Activated CD4-positive, alpha-beta T cell treated with anti-CD3 and anti-CD28 coated beads, Interleukin-10, Interleukin-2, amounts not matched to agents 100 ng/mL and 50 ng/mL, durations not matched to agents 16 hours and 8 hours (primary cell): ENCODE data around the gene DSCAM.

ENCODE experiments used
- DNase-seq: peaks from one replicate; pipeline ENCODE4 v3.0.0-alpha.2; 2020

DSCAM gene

DNA sequence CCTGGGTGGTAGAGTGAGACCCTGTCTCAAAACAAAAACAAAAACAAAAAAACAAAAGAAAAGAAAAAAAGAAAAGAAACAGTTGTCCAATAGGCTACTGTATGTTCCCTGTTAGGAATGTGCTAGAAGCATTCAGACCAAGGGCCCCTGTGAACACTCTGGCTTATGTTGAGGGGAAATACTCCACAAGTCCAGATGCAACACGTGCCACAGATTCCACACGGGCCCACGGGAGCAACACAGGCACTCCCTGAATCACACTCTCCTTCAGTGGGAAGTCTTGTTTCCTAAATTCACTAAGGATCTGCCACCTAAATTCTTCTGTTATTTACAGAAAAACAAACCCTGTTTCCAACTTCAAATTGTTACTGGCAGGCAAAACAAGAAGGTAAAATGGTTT, 688.6 kb downstream of the DSCAM start:
- DNase-seq = no peak

DNA sequence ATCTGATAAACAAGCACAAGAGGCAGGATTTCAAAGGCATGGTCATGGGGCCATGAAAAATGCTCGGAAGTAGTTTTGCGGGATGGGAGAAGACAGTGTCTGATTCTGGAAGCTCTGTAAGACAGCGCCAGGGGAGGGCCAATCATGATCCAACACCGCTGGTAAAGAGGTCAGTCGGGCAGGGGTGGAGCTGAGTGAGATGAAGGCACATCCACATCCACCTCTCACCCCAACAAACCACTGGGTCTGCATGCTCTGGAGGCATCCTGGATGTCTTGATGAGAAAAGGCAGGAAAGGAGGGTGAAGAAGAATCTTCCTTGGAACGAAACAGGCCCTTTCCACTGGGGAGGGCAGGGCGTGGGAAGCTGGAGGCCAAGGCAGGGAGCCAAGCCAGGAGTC, 691.4 kb downstream of the DSCAM start:
- DNase-seq = no peak

DNA sequence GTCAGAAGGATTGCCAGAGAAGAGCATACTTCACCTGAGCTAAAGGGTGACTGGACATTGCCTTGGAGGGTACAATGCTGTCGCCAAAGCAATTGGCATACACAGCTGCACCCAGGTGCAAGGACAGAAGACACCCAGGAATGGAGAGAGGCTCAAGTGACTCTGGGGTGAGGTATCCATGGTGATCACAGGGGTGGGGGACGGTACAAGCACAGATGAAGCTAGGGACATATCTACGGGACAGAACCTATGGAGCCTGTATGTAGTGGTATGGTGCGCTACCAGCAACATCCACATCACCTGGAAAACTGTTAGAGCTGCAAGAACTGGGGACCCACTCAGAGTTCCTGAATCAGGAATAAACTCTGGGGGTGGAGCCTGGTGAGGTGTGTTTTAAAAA, 693.6 kb downstream of the DSCAM start:
- DNase-seq = no peak

DNA sequence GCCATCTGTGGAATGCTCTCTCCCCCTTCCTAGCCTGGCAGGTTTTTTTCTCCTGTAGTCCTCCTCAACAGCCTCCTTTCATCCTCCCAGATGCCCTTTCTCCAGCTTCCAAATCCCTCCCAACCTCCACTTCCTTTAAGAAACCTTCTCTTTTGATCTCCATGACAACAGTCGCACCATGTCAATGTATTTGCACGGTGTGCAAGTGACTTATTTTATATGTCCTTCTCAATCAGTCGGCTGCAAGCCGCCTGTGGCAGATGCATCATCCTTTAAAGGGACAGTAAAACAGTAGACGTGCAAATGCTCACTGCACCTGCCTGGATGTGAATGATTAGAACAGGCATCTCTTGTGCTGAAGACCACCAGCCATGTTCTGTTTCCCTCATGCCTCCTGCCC, 694.5 kb downstream of the DSCAM start:
- DNase-seq = no peak

DNA sequence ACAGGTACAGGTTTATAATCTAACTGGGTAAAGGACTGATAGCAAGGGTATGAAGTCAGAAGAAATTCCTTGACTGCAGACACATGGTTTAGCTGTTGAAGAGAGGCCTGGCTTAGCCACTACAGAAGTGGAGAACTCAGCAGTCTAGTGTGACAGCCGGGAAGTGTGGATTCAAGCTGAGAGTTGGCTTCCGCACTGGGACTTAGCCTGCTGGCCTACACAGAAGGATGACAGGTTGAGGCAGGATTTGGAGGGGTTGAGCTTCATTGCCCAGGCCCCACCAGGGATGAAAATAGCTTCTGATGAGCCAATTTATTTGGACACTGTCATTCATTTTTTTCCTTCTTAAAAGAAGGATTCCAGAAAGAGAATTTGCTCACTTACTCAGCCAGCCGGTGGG, 695.3 kb downstream of the DSCAM start:
- DNase-seq = no peak

DNA sequence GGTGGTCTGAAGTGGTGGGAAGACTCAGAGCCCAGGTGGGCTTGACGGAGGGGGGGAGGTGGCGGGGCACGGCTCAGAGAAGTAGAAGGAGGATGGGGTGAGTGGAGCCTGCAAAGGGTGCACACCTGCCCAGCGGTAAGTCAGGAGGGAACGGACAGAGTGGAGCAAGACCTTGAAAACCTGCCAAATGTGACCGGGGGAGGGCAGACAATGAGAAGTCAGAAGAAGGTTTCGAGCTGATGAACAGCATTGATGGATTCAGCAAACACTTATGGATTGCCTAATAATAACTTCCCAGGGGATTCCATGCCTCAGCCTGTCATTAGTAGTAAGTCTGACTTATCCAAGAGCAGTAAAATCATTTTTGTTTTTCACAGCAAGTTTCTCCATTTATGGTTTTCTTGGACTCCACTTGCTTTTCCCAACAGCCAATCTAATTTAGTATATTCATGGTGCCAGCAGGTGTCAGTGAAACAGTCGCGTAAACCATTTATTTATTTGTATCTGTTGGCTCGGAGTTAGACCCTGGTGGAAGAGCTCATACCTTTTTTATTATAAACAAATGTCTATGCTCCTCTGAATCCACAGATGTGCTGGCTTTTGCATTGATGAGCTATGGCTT, 700.6 kb downstream of the DSCAM start:
- DNase-seq = no peak

DNA sequence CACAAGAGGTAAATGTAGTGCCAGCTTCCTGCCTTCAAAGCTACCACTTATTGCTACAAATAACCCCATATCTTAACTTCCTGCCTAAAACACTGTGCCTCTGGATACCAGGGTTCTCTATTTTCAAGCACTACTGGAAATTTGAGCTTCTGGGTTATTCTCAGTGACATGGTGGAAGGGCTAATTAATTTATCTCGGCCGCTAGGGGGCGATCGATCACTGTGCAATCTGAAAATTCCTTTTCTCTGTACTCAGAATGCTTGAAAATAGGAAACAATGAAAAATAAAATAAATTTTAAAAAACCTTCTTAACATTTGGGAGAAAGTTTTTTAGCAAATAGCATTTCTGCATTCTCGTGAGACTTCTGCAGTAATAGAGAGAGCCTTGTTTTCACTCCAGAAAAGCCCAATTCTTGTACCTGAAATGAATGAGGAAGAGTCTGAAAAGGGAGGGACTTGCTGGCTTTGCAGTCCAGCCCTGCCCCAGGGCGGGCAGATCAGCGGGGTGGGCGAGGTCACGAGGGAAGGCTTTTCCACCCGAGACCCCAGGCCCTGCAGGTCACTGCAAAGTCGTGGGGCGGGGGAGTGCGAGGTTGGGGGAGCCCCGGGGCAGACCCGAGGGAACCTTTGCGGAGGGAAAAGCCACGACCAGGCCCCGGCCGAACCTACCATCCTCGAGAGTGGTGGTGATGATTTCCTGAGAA, 703.0 kb downstream of the DSCAM start:
- DNase-seq = peak; percentile 46

DNA sequence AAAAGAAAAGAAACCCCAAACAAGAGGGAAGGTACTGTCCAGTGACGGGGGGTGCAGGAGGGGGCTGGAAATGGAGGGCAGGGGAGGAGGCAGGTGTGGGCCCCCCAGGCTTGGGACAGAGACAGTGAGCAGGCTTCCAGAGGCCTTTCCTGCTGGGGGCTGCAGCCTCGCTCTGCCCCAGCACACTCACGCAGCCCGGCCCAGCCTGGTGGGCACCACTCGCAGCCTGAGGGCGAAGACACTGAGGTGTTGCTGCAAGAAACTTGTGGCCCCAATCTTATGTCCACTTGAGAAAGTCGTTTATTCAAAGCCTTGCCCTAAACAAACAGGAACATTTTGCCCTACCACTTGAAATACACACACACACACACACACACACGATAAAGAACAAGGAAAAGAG, 705.3 kb downstream of the DSCAM start:
- DNase-seq = no peak

DNA sequence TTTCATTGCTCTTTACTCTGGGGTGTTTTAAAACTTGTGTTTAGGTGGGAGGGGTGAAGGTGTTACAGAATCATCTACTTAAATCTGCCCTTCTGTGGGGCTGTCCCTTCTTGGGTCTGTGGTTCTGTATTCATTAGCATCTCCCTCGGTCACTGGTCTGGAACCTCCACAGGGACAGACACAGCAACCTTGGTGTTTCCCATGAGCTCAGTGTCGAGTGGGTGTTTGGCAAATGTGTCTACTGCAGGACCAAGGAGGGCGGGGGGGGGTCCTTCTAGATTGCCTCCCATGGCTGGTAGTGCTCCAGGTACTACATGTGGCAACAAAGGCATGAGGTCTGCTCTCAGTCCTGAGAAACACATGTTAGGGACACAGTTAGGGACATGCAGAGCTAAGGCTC, 706.3 kb downstream of the DSCAM start:
- no peak for DNase-seq

DNA sequence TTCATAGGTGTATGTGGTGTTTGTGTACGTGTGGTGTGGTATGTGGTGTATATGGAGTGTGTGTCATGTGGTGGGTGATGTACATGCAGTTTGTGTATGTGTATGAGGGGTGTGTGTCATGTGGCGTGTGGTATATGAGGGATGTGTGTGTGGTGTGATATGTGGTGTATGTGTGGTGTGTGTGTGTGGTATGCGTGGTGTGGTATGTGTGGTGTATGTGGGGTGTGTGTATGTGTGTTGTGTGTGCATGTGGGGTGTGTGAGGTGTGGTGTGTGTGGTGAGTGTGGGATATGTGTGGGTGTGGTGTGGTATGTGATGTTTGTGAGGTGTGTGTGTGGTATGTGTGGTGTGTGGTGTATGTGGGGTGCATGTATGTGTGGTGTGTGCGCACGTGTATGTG, 707.3 kb downstream of the DSCAM start:
- DNase-seq = no peak

DNA sequence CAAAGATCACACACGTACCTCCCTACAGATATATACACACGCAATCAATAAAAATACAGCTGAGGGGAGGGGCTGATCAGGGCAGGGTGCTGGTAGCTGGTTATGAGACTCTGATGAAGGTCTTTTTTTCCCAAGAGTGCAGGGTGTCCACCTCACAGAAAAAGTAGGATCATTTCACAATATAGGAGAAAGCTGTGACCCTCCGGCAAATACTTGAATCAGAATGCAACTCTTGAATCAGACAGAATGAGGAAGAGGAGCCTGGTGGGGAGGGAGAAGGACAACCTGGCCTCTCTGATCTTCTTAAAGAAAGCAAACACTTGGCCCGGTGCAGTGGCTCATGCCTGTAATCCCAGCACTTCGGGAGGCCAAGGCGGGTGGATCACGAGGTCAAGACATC, 710.4 kb downstream of the DSCAM start:
- DNase-seq = no peak

DNA sequence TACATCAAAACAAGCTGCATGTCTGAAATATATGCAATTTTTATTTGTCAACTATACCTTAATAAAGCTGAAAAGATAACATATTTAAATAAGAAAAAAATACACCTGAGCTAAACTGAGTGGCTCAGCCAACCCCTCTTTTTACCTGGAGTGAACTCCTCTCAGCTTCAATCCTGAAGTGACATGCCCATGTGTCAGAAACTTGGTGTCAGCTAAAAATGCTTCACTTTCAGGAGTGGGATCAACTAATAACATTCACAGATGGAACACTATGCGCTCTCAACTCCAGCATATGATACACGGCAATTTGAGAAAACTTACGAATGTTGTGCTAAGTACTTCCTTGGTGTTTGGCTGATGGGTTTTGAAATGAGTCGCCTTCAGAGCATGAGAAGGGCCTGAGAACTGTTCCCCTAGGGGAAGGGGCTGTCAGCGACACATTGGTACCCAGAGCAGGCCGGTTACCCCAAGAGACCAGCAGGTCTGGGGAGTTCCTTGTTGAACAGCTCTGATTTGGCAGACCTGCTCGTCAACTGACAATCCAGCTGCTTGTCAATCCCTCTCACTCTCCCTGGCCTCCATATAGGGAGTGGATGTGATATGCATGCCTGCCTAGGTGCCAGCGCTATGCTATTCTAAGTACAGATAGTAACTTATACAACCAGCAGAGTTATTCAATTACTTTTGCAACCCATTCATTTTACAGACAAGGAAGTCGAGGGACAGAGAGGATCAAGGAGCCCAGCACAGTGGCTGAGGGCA, 712.0 kb downstream of the DSCAM start:
- no peak for DNase-seq

DNA sequence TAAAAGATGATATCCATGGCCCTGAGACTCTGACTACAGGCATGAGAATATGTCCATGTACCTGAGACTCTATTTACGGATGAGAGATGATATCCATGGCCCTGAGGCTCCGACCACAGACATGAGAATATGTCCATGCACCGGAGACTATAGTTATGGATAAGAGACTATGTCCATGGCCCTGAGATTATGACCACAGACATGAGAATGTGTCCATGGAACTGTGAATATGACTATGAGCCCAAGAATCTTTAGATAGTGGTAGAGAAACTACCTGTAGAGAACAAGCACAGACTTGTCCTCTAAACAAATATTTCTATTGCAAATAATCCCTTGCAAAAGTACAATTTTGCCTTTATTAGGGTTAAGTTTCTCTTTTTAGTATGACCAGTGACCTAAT, 716.5 kb downstream of the DSCAM start:
- DNase-seq = no peak

DNA sequence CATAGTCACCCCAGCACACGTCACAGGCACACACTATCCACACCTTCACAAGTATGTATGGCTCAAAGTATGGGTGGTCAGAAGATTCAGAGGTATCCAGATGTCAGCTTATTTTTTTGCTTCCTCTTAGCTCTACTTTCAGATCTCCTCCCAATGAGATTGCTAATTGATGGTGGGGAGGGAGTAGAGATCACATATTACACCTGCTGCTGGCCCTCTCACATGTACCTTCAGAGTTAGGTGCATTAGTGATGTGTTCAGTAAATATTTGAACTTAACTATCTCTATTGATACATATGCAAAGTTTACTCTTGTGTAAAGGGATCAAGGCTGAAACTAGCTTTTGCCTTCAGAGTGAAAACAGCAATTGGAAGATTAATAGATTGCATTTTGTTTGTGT, 717.1 kb downstream of the DSCAM start:
- DNase-seq = no peak

DNA sequence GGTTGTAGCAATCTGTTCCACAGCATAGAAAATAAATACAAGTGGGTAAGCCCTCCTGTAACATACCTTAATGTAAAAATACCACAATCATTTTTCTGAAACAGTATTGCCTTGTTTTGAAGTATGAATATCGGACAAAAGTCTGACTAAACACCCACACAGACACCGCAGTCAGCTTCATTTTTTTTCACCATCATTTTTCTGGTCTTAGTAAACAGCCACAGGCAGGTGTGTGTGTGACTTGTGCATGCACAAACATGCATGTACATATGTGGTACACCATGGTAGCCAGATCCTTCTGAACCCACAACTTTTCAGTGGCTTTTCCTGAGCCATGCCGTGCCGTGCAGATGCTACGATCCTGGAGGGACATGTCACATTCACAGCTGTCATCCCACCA, 718.1 kb downstream of the DSCAM start:
- DNase-seq = no peak

DNA sequence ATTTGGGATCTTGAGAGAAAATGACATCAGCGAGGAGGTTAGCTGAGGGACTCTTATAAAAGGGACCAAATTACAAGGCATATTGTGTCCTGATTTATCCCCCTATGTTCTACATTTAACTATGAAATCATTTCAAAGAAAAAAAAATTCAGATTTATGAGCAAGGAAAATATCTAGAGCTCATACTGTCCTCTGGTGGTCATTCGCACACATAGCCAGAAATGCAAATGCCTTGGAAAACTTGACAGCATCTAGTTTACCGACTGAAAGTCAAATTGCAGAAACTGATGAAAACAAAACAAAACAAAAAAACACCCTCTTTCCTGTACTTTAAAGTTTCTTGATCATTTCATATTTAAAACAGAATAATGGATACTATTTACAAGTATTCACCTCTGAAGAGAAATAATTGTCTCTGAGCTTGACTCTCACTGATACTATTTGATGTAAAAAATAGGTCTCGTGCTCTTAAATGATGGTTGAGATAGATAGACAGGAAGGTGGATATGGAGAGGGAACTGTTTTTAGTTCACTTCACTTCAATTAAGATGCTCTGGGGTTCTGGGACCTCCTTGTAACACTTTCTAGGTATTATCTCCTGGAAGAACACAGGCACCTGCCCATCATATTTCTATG, 725.9 kb downstream of the DSCAM start:
- peak; percentile 4 for DNase-seq

DNA sequence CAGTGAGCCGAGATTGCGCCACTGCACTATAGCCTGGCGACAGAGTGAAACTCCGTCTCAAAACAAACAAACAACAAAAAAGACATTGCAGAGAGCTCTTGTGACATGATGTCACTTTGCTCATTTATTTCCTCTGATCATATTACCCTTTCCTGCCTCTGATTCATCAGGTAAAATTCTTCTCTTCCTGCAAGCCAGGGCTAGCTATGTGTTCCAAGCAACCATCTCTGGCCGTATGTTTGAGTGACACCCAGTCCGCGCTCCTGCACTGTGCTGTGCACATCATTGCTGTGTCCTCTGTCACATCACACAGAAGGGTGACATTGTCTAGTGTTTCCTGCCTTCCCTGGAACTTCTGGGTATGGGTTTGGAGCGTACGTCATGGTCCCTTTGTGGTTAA, 728.4 kb downstream of the DSCAM start:
- no peak for DNase-seq

DNA sequence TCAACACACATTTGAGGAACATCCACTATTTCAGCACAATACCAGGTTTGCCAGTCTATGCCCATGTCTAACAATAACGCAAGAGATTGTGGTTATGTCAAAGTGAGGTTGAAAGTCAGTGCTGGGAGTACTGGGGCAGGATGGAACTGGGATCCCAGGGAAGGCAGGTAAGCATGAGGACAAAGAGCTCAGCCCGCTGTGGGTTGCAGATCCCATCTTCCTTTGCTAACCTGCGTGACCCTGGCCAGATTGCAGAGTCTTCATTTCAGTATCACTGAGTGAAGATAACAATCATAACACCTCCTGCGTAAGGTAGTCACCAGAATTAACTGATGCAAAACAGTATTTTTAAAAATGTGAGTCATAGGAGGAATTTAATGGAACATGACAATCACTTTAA, 729.7 kb downstream of the DSCAM start:
- no peak for DNase-seq

DNA sequence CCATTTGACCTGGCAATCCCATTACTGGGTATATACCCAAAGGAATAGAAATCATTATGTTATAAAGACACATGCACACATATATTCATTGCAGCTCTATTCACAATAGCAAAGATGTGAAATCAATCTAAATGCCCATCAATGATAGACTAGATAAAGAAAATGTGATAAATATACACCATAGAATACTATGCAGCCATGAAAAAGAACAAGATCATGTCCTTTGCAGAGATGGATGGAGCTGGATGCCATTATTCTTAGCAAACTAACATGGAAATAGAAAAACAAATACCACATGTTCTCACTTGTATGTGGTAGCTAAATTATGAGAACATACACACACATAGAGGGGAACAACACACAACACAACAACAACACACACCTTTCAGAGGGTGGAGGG, 731.2 kb downstream of the DSCAM start:
- DNase-seq = no peak

DNA sequence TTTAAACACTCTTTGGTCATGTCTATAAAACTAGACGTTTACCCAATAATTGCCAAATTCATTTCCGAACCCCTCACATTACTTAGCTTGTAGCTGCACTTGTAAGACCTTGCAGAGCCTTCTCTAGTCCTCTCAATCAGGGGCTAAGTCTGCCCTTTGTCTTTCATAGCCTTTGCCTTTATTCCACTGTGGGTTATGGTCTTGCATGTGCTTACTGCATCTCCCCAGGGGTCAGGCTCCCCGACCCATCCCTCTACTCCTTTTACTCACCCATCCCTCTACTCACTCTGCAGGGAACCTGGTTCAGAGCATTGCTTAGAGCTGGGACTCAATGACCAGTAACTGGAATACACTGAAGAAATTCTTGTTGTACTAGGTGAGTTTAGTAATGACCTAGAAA, 744.3 kb downstream of the DSCAM start:
- DNase-seq = no peak

DNA sequence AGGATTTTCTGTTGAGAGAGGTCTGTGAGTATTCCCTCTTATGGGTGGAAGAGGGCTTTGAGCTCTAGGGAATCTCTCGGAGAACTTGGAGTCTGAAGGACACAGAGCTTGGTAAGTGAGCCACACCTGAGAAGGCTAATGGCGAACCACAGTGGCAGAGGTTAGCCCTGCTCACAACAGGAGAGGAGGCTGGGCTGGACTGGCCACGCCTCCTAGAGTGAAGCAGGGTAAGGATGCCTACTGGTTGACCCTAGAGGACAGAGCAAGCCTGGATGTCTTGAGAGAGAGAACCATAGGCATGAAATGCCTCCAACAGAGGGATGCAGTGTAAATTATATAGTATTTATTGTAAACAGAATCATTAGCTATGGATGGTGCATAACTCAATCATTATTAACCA, 747.1 kb downstream of the DSCAM start:
- no peak for DNase-seq

DNA sequence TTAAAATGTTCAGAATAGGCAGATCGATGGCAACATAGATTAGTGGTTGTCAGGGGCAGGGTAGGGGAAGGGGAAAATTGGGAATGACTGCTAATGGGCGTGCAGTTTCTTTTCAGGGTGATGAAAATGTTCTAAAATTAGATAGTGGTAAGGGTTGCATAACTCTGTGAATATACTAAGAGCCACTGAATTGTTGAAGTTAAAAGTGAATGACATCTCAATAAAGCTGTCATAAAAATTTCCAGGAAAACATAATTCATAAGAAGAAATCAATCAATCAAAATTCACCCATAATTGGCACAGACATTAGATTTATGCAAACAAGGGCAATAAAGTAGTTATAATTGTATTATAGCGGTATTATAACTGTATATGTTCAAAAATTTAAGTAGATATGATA, 751.5 kb downstream of the DSCAM start:
- no peak for DNase-seq

DNA sequence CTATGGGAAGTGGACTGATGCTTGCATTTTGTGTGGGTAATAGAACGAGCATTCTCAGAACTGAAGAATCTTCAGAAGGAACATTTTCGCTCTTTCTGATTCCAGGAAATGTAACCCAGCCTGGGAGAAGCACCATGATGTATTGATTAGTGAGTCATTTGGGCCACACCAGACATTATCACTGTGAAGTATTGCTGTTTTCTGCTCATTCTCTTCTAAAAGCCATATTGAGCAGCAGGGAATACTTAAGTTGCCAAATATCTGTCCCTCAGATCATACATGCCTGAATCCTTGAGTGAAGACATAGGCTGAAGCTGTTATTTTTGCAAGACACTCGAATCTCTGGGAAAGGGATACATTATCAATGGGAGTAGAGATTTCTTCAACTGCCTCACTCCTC, 766.6 kb downstream of the DSCAM start:
- no peak for DNase-seq

DNA sequence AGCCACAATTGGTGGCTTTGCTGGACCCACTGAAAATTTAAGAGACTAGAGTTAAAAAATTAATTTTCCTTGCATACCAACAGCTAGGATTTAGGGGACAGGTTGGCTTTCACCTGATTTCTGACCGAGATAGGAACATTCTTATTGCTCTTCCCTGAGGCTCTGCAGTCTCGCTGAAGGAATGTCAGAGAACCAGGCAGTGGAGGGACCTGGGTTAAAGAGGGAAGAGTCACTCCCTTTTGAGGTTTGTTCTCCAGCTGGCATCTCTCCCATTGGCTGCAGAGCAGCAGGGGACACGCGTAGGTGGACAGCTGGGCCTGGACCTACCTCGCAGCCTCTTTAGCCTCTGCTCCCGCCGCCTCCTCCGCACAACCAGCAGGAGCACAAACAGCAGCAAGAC, 772.2 kb downstream of the DSCAM start:
- no peak for DNase-seq
